Adrenal gland (tissue), 5 donors: ENCODE results near the gene ITGA7.
A peak's percentile ranks its signal among the peaks of the same experiment; 100 is the strongest.

Experiments
- CTCF ChIP-seq, 6 experiments: fragments of 450-650 bp in 4 of 6; fragments of 200-600 bp in 2 of 6; sonication (generic) in 1 of 6; IDR thresholded peaks; 1 replicate in 5 of 6; 2 replicates in 1 of 6; pipeline versions ENCODE4 v1.5.1 to v1.8.0; 2016 to 2021; ENCODE audit warnings: antibody characterized with exemption in 6 of 6, mild to moderate bottlenecking in 2 of 6, moderate library complexity in 1 of 6
- POLR2A ChIP-seq, 2 donors: fragments of 450-650 bp; IDR thresholded peaks; one replicate each; pipeline ENCODE4 v1.6.1; 2017; ENCODE audit warnings: antibody characterized with exemption in 2 of 2, mild to moderate bottlenecking in 2 of 2, moderate library complexity in 1 of 2
- donor health status: DM: no; HTN: no; CAD: no.

DNA sequence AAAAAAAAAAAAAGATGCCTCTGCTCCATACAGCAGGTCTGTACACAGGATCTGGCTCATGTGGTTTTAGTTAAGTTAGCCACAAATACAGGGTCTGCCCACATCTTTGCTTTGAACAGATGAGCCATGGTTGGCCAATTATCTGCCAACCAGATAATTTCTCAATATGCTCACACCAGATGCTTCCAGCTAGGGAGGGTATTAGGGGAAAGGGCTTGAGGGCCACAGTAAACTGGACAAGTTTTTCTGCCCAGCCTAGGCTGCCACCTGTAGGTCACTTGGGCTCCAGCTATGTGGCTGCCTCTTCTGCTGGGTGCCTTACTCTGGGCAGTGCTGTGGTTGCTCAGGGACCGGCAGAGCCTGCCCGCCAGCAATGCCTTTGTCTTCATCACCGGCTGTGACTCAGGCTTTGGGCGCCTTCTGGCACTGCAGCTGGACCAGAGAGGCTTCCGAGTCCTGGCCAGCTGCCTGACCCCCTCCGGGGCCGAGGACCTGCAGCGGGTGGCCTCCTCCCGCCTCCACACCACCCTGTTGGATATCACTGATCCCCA is 13.3 kb upstream of the ITGA7 start:
- TF ChIP-seq CTCF (IDR thresholded peaks at IDR 0.05) = peak; percentile 28 to 71 (median 64)
- peak in 1 of 2 donors; percentile 16 for TF ChIP-seq POLR2A (IDR thresholded peaks at IDR 0.05)
